Measurements from ENCODE around the gene JMJD1C.

The JMJD1C gene

GRCh38 chr10:63412304-63412703 lies 53.5 kb downstream of the JMJD1C start:
- no peak overlapping the region for H3K4me3 ChIP-seq (ENCODE audit: low read depth, low read length)
- TF ChIP-seq CTCF (IDR thresholded peaks at IDR 0.05; ENCODE audit: low read depth, low read length) = no peak

GRCh38 chr10:63410633-63411032 lies 55.1 kb downstream of the JMJD1C start:
- Histone ChIP-seq H3K4me1 (peaks cover 9% of the 10 kb centered on the region), H3K27me3 (no peaks in the 10 kb centered on the region), H3K4me3 (ENCODE audit: low read depth, low read length) (no peak overlapping the region), H3K36me3 (no peaks in the 10 kb centered on the region), H3K9me3 (no peaks in the 10 kb centered on the region)
- TF ChIP-seq CTCF (IDR thresholded peaks at IDR 0.05; ENCODE audit: low read depth, low read length) = no peak
- DNase-seq = no peak

More at GRCh38 chr10:63412304-63412703, 53.5 kb downstream of the JMJD1C start:
- H3K27me3 ChIP-seq = no peaks in the 10 kb centered on the region
- H3K4me1 ChIP-seq = peaks cover 18% of the 10 kb centered on the region
- no peaks in the 10 kb centered on the region for H3K36me3 ChIP-seq
- DNase-seq = no peak
- H3K9me3 ChIP-seq = no peaks in the 10 kb centered on the region

DNA sequence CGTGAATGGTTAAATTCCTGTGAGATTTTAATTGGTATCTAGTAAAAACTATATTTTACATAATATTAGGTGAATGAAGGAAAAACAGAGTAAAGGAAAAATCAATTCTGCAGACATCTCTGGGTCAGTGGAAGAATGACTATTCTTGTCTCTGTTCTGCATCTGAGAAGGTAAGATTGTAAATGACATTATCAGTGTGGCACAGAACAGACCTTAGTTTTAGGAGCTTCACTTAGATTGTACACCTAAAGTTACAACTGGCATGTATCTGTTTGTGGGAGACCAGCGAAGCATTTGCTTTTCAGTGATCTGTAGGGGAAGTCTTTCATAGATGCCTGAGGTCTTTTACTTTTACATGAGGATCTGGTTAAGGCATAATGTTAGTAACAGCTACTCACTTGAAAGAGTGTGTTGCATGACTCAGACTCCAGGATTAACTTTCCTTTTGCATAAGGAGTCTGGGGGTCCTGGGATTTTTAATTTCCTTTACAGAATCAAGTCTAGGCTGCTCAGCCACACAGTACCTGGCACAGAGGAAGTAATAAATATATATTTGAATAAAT lies 56.2 kb downstream of the JMJD1C start:
- TF ChIP-seq CTCF (IDR thresholded peaks at IDR 0.05; ENCODE audit: low read depth, low read length) = no peak
- Histone ChIP-seq H3K27me3 (no peaks in the 10 kb centered on the region), H3K9me3 (no peaks in the 10 kb centered on the region), H3K36me3 (no peaks in the 10 kb centered on the region), H3K4me1 (peaks cover 9% of the 10 kb centered on the region), H3K4me3 (ENCODE audit: low read depth, low read length) (no peak overlapping the region)
- DNase-seq = no peak

DNA sequence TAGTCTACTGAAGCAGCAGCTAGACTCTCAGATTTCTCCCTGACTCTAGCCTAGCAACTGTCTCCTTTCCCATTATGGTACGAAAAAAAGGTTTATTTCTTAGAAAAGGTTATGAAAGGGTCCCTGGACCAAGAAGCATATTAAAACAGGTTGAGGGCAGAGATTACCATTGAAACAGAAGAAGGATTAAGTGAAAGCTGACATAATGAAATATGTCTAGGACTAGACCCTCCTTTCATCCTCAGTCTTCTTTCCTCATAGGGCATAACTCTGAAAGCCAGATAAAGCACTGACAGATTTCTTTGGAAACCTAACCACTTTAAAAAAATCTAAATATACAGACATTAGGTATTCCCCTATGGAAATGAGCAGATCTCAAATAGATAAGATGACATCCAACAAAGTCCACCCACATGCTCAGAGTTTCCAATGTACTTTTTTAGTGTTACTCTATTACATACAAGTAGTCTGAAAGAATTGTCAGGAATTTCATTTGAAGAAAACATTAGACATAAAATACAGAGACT lies 58.6 kb downstream of the JMJD1C start:
- Histone ChIP-seq H3K9me3 (no peaks in the 10 kb centered on the region), H3K4me3 (ENCODE audit: low read depth, low read length) (no peak overlapping the region), H3K4me1 (peaks cover 9% of the 10 kb centered on the region), H3K36me3 (no peaks in the 10 kb centered on the region), H3K27me3 (no peaks in the 10 kb centered on the region)
- no peak for DNase-seq
- TF ChIP-seq CTCF (IDR thresholded peaks at IDR 0.05; ENCODE audit: low read depth, low read length) = no peak

DNA sequence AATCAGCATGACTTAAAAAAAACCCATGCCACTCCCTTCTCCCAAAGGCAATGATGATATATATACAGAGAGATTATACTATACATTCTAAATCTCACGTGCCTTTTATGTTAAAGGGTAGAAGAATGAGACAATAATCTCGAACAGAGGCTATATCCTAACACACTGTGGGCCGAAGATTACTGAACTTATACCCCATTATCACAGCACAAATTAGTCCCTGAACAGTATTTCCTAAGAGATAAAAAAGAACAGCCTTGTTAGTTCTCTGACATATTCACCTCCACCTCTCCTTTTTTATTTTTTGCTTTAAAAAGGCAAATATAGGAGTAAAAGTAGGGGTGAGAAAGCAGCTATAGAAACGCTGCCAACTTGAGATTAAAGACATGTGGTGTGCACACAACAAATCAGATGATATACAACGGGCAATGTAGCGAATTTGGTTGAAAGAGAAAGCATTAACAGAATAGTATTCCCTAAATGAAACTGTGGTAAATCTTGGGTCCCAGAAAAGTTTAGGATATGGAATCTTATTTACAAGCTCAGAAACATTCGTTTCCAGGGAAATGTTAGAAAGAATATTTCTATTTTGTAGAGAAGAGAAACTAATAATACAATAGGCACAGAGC lies 69.5 kb downstream of the JMJD1C start:
- H3K36me3 ChIP-seq = no peaks in the 10 kb centered on the region
- H3K4me1 ChIP-seq = no peaks in the 10 kb centered on the region
- no peak for TF ChIP-seq CTCF (IDR thresholded peaks at IDR 0.05; ENCODE audit: low read depth, low read length)
- H3K27me3 ChIP-seq = no peaks in the 10 kb centered on the region
- H3K9me3 ChIP-seq = no peaks in the 10 kb centered on the region
- peak overlapping the region; percentile 16; the same call in 1 of the 2 replicates for H3K4me3 ChIP-seq (ENCODE audit: low read depth, low read length)
- no peak for DNase-seq

DNA sequence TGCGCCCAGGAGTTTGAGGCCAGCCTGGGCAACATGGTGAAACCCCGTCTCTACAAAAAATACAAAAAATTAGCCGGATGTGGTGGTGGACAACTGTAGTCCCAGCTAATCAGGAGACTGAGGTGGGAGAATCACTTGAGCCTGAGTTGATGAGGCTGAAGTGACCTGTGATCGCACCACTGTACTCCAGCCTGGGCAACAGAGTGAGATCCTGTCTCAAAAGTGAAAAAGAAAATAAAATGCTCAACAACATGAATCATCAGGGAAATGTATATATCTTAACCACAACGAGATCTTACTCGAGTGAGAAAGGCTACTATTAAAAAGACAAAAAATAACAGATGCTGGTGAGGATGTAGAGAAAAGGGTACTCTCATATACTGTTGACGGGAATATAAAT lies 72.7 kb downstream of the JMJD1C start:
- DNase-seq = no peak
- Histone ChIP-seq H3K27me3 (no peaks in the 10 kb centered on the region), H3K36me3 (no peaks in the 10 kb centered on the region), H3K4me3 (ENCODE audit: low read depth, low read length) (no peak overlapping the region), H3K4me1 (no peaks in the 10 kb centered on the region), H3K9me3 (no peaks in the 10 kb centered on the region)
- no peak for TF ChIP-seq CTCF (IDR thresholded peaks at IDR 0.05; ENCODE audit: low read depth, low read length)
